HepG2 (cell line): ENCODE measurements around the gene ABCG5. TPM values are rescaled to one million over a fixed set of nuclear protein-coding genes. Genes with fewer than 3 reads are reported as not detected.

Source experiments
- ARNTL ChIP-seq: sonication (generic); formaldehyde crosslinking; IDR thresholded peaks from 2 replicates; pipeline ENCODE4 v1.4.0; 2020; ENCODE audit warnings: mild to moderate bottlenecking, missing genetic modification reagents
- BORCS8-MEF2B ChIP-seq: sonication (generic); formaldehyde crosslinking; IDR thresholded peaks from 2 replicates; pipeline ENCODE4 v1.8.0; 2022; ENCODE audit warnings: mild to moderate bottlenecking, missing genetic modification reagents
- CEBPZ ChIP-seq: IDR thresholded peaks from 2 replicates; pipeline ENCODE4 v1.6.1; 2012; ENCODE audit warnings: low read length, improper control_type of control experiment
- HOMEZ ChIP-seq: IDR thresholded peaks from 2 replicates; pipeline ENCODE4 v1.6.1; 2016; ENCODE audit warnings: low read depth
- HOXA9 ChIP-seq: sonication (generic); formaldehyde crosslinking; IDR thresholded peaks from 2 replicates; pipeline ENCODE4 v1.8.1; 2022; ENCODE audit warnings: missing genetic modification reagents, mild to moderate bottlenecking, moderate library complexity, borderline replicate concordance
- KDM4B ChIP-seq: sonication (generic); formaldehyde crosslinking; IDR thresholded peaks from 2 replicates; pipeline ENCODE4 v1.4.0; 2020; ENCODE audit warnings: missing genetic modification reagents
- MAFF ChIP-seq: IDR thresholded peaks from 2 replicates; pipeline ENCODE4 v1.6.1; 2011; ENCODE audit warnings: low read depth, low read length, improper control_type of control experiment
- MED13 ChIP-seq: sonication (generic); formaldehyde crosslinking; IDR thresholded peaks from 2 replicates; pipeline ENCODE4 v1.5.0; 2020; ENCODE audit warnings: missing genetic modification reagents
- MXD1 ChIP-seq: sonication (generic); formaldehyde crosslinking; IDR thresholded peaks from 2 replicates; pipeline ENCODE4 v1.4.0; 2020; ENCODE audit warnings: mild to moderate bottlenecking, missing genetic modification reagents
- NFE2L2 ChIP-seq: fragments of 150-350 bp; IDR thresholded peaks from 2 replicates; pipeline ENCODE4 v1.6.1; 2014; ENCODE audit warnings: low read length
- PCBP1 ChIP-seq: fragments of 200-400 bp; formaldehyde crosslinking; IDR thresholded peaks from 2 replicates; pipeline ENCODE4 v1.6.1; 2017; ENCODE audit warnings: mild to moderate bottlenecking, low read depth, low read length, borderline replicate concordance
- SMARCC2 ChIP-seq: fragments of 450-650 bp; IDR thresholded peaks from 2 replicates; pipeline ENCODE4 v1.6.1; 2017; ENCODE audit warnings: antibody characterized with exemption, mild to moderate bottlenecking
- SPEN ChIP-seq: sonication (generic); formaldehyde crosslinking; IDR thresholded peaks from 2 replicates; pipeline ENCODE4 v1.5.1; 2020; ENCODE audit warnings: low read depth, mild to moderate bottlenecking, missing genetic modification reagents
- U2AF1 ChIP-seq: fragments of 200-400 bp; formaldehyde crosslinking; optimal IDR thresholded peaks from 2 replicates; pipeline ENCODE3; 2017; ENCODE audit warnings: mild to moderate bottlenecking, low read depth, low read length
- ZFP41 ChIP-seq: sonication (generic); formaldehyde crosslinking; IDR thresholded peaks from 2 replicates; pipeline ENCODE4 v1.4.0; 2020; ENCODE audit warnings: mild to moderate bottlenecking, missing genetic modification reagents, borderline replicate concordance
- ZNF407 ChIP-seq: sonication (generic); formaldehyde crosslinking; IDR thresholded peaks from one replicate; pipeline ENCODE4 v1.5.1; 2020; ENCODE audit warnings: mild to moderate bottlenecking, missing genetic modification reagents; ENCODE audit errors: not compliant biosample characterization
- polyA plus RNA-seq, 8 experiments: library from polyadenylated mRNA; depleted of rRNA in 3 of 8; stranded (reverse) in 7 of 8; unstranded in 1 of 8; fragments of >200 nt; fragmentation: Illumina TruSeq in 4 of 8; extraction: Trizol in 4 of 8; gene quantifications; 2 replicates each; pipeline versions ENCODE4 v1.2.1 to v1.2.3, GENCODE V29; 2011 to 2016; ENCODE audit warnings: low read depth in 4 of 8, missing spikeins in 1 of 8, mixed read lengths in 1 of 8; ENCODE audit not compliant: insufficient read depth in 1 of 8
- total RNA-seq, 5 experiments: library from RNA; depleted of rRNA; stranded (reverse); fragments of >200 nt; fragmentation: Illumina TruSeq; extraction: Trizol; gene quantifications; 2 replicates each; pipeline ENCODE4 v1.2.3, GENCODE V29; 2016; ENCODE audit warnings: low read depth in 1 of 5

The ABCG5 gene
- total and polyA plus RNA-seq, 2 of the 13 experiments (the other 11 are each of a cell fraction or from before 2014, with no cell fraction given) = 15.1 to 39.0 TPM

- TF ChIP-seq ZNF407 (CRISPR knock-in tag) (no peak), HOXA9 (CRISPR knock-in tag) (no peak), NFE2L2 (no peak), CEBPZ (no peak), MXD1 (CRISPR knock-in tag) (peak; percentile 60), PCBP1 (0 out of 2 replicates have a peak, but pooled peaks have one; percentile 61), U2AF1 (no peak), SMARCC2 (no peak), ZFP41 (CRISPR knock-in tag) (no peak), MAFF (no peak), KDM4B (CRISPR knock-in tag) (0 out of 2 replicates have a peak, but pooled peaks have one; percentile 53), MED13 (no peak), HOMEZ (CRISPR knock-in tag) (no peak), ARNTL (peak; percentile 29; the same call in 1 of the 2 replicates), SPEN (CRISPR knock-in tag) (no peak; the same call in 1 of the 2 replicates), BORCS8-MEF2B (CRISPR knock-in tag) (peak; percentile 33; the same call in 1 of the 2 replicates)
Measured at GRCh38 chr2:43838560-43839267, at the start of gene ABCG5, which contains the start of gene ABCG8 (continued).
